Rectal smooth muscle tissue (tissue), 1 donor: Measurements from ENCODE around the gene EOGT.

Source experiments
- H3K27ac ChIP-seq: one replicate; pipeline ENCODE4 v1.7.0; 2013; ENCODE audit warnings: low read depth, low read length, inconsistent platforms
- H3K27me3 ChIP-seq: one replicate; pipeline ENCODE4 v1.7.0; 2013; ENCODE audit warnings: low read length; ENCODE audit not compliant: control insufficient read depth, insufficient read depth
- H3K36me3 ChIP-seq: one replicate; pipeline ENCODE4 v1.7.0; 2013; ENCODE audit warnings: low read length; ENCODE audit not compliant: control insufficient read depth, insufficient read depth
- H3K4me1 ChIP-seq: one replicate; pipeline ENCODE4 v1.7.0; 2013; ENCODE audit warnings: low read length; ENCODE audit not compliant: control insufficient read depth, insufficient read depth
- H3K4me3 ChIP-seq: one replicate; pipeline ENCODE4 v1.7.0; 2013; ENCODE audit warnings: low read length
- H3K9ac ChIP-seq: one replicate; pipeline ENCODE4 v1.7.0; 2013; ENCODE audit warnings: low read length

EOGT gene

GRCh38 chr3:69020857-69021256, 7.4 kb upstream of the EOGT start:
- no peaks in the 10 kb centered on the region for H3K27me3 ChIP-seq
- no peak overlapping the region for H3K27ac ChIP-seq
- H3K9ac ChIP-seq: no peak overlapping the region
- H3K4me3 ChIP-seq: no peak overlapping the region
- H3K4me1 ChIP-seq: no peaks in the 10 kb centered on the region
- peaks cover 12% of the 10 kb centered on the region for H3K36me3 ChIP-seq

- Histone ChIP-seq H3K4me1 (no peaks in the 10 kb centered on the region), H3K27ac (no peak overlapping the region), H3K9ac (no peak overlapping the region), H3K36me3 (peaks cover 11% of the 10 kb centered on the region), H3K4me3 (no peak overlapping the region), H3K27me3 (no peaks in the 10 kb centered on the region)
Measured at GRCh38 chr3:69020424-69020823, 6.9 kb upstream of the EOGT start.

DNA sequence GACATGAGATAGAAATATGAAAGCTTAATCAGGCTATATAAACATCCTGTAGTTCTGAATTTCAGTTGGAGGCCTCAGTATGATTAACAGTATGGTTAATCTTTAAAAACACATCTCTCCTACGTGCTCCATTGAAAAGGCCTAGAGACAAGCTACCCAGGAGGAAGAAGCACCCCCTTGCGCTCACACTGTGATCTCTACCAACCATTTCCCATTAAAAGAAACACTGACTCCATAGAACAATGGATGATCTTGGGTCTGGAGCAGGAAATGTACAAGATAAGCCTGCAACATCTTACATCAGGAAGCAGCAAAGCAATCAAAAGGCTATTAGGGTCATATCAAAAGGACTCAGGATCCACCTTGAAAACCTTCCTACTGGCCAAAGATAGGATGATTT, 3.4 kb upstream of the EOGT start:
- H3K27ac ChIP-seq: no peak overlapping the region
- H3K36me3 ChIP-seq: peaks cover 2% of the 10 kb centered on the region
- peaks cover 2% of the 10 kb centered on the region for H3K4me1 ChIP-seq
- H3K4me3 ChIP-seq: no peak overlapping the region
- no peaks in the 10 kb centered on the region for H3K27me3 ChIP-seq
- H3K9ac ChIP-seq: no peak overlapping the region

DNA sequence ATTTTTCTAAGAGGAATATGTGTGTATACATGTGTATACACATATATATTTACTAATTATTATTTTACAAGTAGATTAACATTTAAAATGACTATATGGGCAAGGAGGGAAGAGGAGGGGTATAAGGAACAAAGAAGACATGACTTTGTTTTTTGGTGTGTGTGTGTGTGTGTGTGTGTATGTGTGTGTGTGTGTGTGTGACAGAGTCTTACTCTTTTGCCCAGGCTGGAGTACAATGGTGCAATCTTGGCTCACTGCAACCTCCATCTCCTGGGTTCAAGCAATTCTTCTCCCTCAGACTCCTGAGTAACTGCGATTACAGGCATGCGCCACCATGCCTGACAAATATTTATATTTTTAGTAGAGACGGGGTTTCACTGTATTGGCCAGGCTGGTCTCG, 2.6 kb upstream of the EOGT start:
- H3K27ac ChIP-seq: no peak overlapping the region
- no peak overlapping the region for H3K4me3 ChIP-seq
- no peak overlapping the region for H3K9ac ChIP-seq
- H3K4me1 ChIP-seq: peaks cover 3% of the 10 kb centered on the region
- no peaks in the 10 kb centered on the region for H3K27me3 ChIP-seq
- peaks cover 2% of the 10 kb centered on the region for H3K36me3 ChIP-seq

DNA sequence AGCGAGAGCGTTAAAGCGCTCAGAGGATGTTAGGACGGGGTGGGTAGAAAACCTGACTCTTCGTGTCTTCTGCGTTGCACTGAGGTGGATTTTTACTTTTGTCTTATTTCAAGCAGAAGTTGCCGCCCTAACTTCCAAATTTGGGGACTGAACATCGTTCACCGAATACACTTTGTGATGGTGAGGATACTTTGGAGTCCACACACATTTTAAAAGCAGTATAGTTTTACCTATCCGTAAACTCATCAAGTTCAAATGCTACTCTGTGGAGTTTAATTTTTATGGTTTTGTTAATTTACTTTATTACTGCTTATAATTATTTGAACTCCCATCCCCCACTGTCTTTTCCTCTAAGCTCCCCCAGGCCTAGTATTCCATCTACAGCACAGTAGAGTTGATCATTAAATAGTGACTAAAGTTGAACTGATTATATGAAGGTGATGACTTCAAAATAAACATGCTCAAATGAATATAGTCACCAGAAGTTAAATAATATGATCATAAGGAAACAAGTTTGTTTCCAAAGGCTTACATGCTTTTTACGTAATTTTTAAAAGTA, 617 bp upstream of the EOGT start:
- Histone ChIP-seq H3K4me3 (peak overlapping the region; percentile 88), H3K27ac (peak overlapping the region; percentile 96), H3K36me3 (peaks cover 2% of the 10 kb centered on the region), H3K9ac (no peak overlapping the region), H3K27me3 (no peaks in the 10 kb centered on the region), H3K4me1 (peaks cover 9% of the 10 kb centered on the region)

- Histone ChIP-seq H3K4me3 (peak overlapping the region; percentile 88), H3K9ac (peak overlapping the region; percentile 89), H3K4me1 (peaks cover 12% of the 10 kb centered on the region), H3K27me3 (no peaks in the 10 kb centered on the region), H3K36me3 (peaks cover 4% of the 10 kb centered on the region), H3K27ac (peak overlapping the region; percentile 96)
Measured at GRCh38 chr3:69012800-69013252, 658 bp downstream of the EOGT start.

DNA sequence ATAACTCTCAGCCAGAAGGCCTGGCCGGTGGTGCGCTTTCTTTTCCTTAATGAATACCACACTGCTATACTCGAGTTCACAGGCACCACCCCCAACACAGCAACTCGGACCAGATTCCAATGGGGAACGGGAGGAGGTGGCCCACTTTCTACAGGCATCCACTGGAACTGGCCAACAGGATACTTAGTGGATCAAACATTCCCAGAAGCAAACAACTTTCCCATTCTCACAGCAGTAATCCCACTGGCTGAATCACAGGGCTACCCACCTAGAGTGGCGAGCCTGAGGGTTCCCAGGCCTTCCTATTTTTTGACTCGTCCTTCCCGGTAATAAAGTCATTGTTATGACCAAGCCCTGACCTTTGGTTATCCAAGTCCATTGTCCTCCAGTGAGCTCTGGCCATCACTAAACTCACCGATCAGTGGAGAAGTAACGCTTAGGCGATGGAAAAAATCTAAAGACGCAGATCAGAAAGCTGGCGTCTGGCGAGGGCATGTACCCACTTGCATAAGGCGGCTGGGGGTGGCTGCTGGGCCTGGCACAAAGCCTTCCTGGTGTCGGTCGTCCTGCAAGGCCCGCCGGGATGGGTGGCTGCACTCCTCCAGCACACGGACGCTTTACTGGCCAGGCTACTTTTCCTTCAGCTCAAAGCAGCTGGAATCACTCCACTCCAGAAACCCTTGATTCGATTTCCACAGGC, 1.2 kb downstream of the EOGT start:
- peak overlapping the region; percentile 96 for H3K27ac ChIP-seq
- peaks cover 12% of the 10 kb centered on the region for H3K4me1 ChIP-seq

GRCh38 chr3:69011096-69011730, 2.3 kb downstream of the EOGT start:
- Histone ChIP-seq H3K4me3 (no peak overlapping the region), H3K9ac (no peak overlapping the region), H3K27me3 (no peaks in the 10 kb centered on the region), H3K36me3 (peaks cover 2% of the 10 kb centered on the region), H3K4me1 (peaks cover 12% of the 10 kb centered on the region), H3K27ac (peak overlapping the region; percentile 96)

More for the DNA sequence above, 1.2 kb downstream of the EOGT start:
- Histone ChIP-seq H3K36me3 (peaks cover 4% of the 10 kb centered on the region), H3K4me3 (peak overlapping the region; percentile 88), H3K9ac (peak overlapping the region; percentile 89), H3K27me3 (no peaks in the 10 kb centered on the region)

DNA sequence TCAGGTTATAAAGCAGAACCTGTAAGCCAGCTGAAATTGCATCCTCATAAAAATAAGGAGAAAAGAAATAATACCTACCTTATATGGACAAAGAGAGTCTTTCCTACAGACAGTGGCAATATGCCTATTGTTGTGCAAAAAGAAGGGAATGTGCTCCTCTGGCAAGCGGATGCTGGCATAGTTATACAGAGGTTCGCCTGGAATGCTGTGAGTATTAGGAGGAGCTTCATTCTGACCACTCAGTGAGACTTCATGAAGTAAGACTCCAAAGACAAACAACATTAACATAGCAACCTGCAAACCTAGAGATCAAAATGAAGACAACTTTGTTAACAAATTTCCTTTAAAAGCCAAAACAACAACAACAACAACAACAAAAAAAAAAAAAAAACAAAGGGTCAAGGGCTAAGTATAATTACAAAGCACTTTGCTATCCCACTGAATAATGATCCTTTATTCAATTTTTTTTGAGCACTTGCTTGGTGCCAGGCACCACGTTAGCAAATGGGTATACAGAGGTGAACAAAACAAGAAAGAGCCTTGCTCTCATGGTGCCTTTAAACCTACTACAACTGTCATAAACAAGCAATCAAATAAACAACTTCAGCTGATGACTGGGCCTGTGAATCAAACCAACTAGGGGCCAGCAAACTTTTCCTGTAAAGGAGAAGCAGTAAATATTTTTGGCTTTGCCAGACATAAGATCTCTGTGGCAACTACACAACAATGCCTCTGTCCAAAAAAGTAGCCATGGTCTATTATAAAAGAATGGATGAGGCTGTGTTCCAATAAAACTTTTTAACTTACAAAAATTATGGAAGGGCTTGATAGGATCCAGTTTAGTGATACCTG, 3.7 kb downstream of the EOGT start:
- Histone ChIP-seq H3K4me1 (peaks cover 12% of the 10 kb centered on the region), H3K4me3 (no peak overlapping the region), H3K36me3 (peaks cover 2% of the 10 kb centered on the region), H3K27ac (peak overlapping the region; percentile 54), H3K9ac (no peak overlapping the region), H3K27me3 (no peaks in the 10 kb centered on the region)

GRCh38 chr3:69008980-69009379, 4.5 kb downstream of the EOGT start:
- H3K27ac ChIP-seq: peak overlapping the region; percentile 54
- H3K9ac ChIP-seq: no peak overlapping the region
- H3K4me1 ChIP-seq: peaks cover 11% of the 10 kb centered on the region
- peaks cover 2% of the 10 kb centered on the region for H3K36me3 ChIP-seq
- H3K4me3 ChIP-seq: no peak overlapping the region
- H3K27me3 ChIP-seq: no peaks in the 10 kb centered on the region

DNA sequence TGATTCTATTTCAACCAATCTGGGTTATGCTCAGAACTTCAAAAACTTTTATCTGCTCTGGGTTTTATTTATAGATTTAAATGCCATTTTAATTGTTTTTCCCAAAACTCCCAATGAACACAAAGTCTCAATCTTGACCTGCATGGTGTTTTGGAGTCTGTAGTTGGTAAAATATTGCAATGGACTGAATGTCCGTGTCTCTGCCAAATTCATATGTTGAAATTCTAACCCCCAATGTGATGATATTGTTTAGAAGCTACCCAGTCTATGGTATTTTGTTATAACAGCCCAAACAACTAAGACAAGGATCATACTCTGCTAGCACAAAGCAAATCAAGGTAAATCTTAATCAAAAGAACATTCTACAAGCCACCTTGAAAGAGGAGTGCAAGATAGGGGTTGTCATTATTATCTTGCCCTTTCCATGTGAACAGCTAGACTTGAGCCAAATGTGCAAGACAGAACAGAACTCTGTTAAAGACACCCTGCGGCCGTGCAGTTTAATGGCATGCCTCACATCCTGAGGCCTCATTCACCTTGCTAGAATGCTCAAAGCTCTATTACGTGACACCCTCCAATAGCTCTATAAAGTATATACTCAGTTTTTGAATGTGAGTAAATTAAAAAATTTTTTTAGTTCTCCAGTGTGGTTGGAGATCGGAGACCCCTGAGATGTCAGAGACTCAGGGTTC, 7.5 kb downstream of the EOGT start:
- Histone ChIP-seq H3K9ac (no peak overlapping the region), H3K27me3 (no peaks in the 10 kb centered on the region), H3K27ac (no peak overlapping the region), H3K4me3 (no peak overlapping the region), H3K4me1 (peaks cover 7% of the 10 kb centered on the region), H3K36me3 (peaks cover 6% of the 10 kb centered on the region)
